Measurements from ENCODE around the gene SZT2.
"Not testable (repeated sequence)": the region's sequence is repeated elsewhere in the genome, so short reads cannot be mapped to it uniquely, and the experiment has no call there.

Gene SZT2

GRCh38 chr1:43367026-43367903 lies 22.4 kb upstream of the SZT2 start:
- no peak for TF ChIP-seq CTCF (IDR thresholded peaks at IDR 0.05; ENCODE audit: low read depth, low read length, missing control alignments)
- H3K4me3 ChIP-seq (replicated peaks; ENCODE audit: low read depth, low read length): peak overlapping the region; percentile 63
- DNase-seq (ENCODE audit: extremely low read depth, low read depth): no peak

GRCh38 chr1:43367904-43368645 lies 21.6 kb upstream of the SZT2 start, which contains the start of gene ELOVL1:
ELOVL1 (minus strand) TSS chr1:43368011; CDS start chr1:43365609, 2,402 bp downstream.
- no peak for TF ChIP-seq CTCF (IDR thresholded peaks at IDR 0.05; ENCODE audit: low read depth, low read length, missing control alignments)
- H3K4me3 ChIP-seq (replicated peaks; ENCODE audit: low read depth, low read length): peak within 1 kb of the TSS; percentile 63
- no peak for DNase-seq (ENCODE audit: extremely low read depth, low read depth)

GRCh38 chr1:43368646-43369020 lies 21.1 kb upstream of the SZT2 start:
- DNase-seq (ENCODE audit: extremely low read depth, low read depth): no peak
- TF ChIP-seq CTCF (IDR thresholded peaks at IDR 0.05; ENCODE audit: low read depth, low read length, missing control alignments): no peak
- peak overlapping the region; percentile 63 for H3K4me3 ChIP-seq (replicated peaks; ENCODE audit: low read depth, low read length)

- not testable (repeated sequence) for DNase-seq (ENCODE audit: extremely low read depth, low read depth)
Observed at GRCh38 chr1:43369779-43370178, 19.9 kb upstream of the SZT2 start.

GRCh38 chr1:43370564-43370963 lies 19.1 kb upstream of the SZT2 start:
- no peak for DNase-seq (ENCODE audit: extremely low read depth, low read depth)
- no peak for TF ChIP-seq CTCF (IDR thresholded peaks at IDR 0.05; ENCODE audit: low read depth, low read length, missing control alignments)
- H3K4me3 ChIP-seq (replicated peaks; ENCODE audit: low read depth, low read length): no peak overlapping the region

More at GRCh38 chr1:43369779-43370178, 19.9 kb upstream of the SZT2 start:
- not testable (repeated sequence) for H3K4me3 ChIP-seq (replicated peaks; ENCODE audit: low read depth, low read length)

- no peak for DNase-seq (ENCODE audit: extremely low read depth, low read depth)
- no peak for TF ChIP-seq CTCF (IDR thresholded peaks at IDR 0.05; ENCODE audit: low read depth, low read length, missing control alignments)
- H3K4me3 ChIP-seq (replicated peaks; ENCODE audit: low read depth, low read length): no peak overlapping the region
Observed at GRCh38 chr1:43372172-43372571, 17.5 kb upstream of the SZT2 start.

All from HFF-Myc (cell line).